Lower lobe of right lung (tissue), 2 donors: ENCODE data around the gene SPAM1. TPM values are rescaled to one million over a fixed set of nuclear protein-coding genes. Genes with fewer than 3 reads are reported as not detected.

ENCODE experiments used
- ATAC-seq, 2 donors: fragments of 200-7000 bp; cut with Tn5 transposase; one replicate each; pipeline ENCODE4 v1.9.1; 2020 to 2022; ENCODE audit warnings: mild to moderate bottlenecking in 2 of 2, moderate library complexity in 2 of 2
- DNase-seq: peaks from one replicate; pipeline ENCODE4 v3.0.0-alpha.2; 2020
- H3K27ac ChIP-seq: fragments of 200-600 bp; one replicate; pipeline ENCODE4 v1.8.0; 2022
- H3K27me3 ChIP-seq: fragments of 200-600 bp; one replicate; pipeline ENCODE4 v1.8.0; 2022; ENCODE audit warnings: low read depth
- H3K36me3 ChIP-seq: fragments of 200-600 bp; one replicate; pipeline ENCODE4 v1.8.0; 2022; ENCODE audit warnings: mild to moderate bottlenecking
- H3K4me1 ChIP-seq: fragments of 200-600 bp; one replicate; pipeline ENCODE4 v1.8.0; 2022
- H3K4me3 ChIP-seq: fragments of 200-600 bp; one replicate; pipeline ENCODE4 v1.8.0; 2022; ENCODE audit warnings: mild to moderate bottlenecking
- H3K9me3 ChIP-seq: fragments of 200-600 bp; one replicate; pipeline ENCODE4 v1.8.0; 2022
- CTCF ChIP-seq: fragments of 200-600 bp; IDR thresholded peaks from one replicate; pipeline ENCODE4 v1.8.0; 2022; ENCODE audit warnings: antibody characterized with exemption, mild to moderate bottlenecking
- intact Hi-C: fragments of 100-400 bp; cut with DNase I; formaldehyde crosslinking; loops from one replicate; pipeline ENCODE4 v1.11.0; 2022
- total RNA-seq: library from RNA; stranded (reverse); fragmentation: NEBNext Ultra II Directional; extraction: Animal tissue kit (Norgen Biotek cat#: 25700); gene quantifications from one replicate; pipeline ENCODE4 v1.2.1, GENCODE V29; 2021
- donor health status: DM: no; HTN: yes; CAD: no; lungs with severe emphysema.

The SPAM1 gene
- total RNA-seq, 1 donor from 2014 or later = not detected

GRCh38 chr7:123918309-123918708 lies 6.7 kb upstream of the SPAM1 start:
- ATAC-seq (no peak), DNase-seq (no peak)
- H3K27ac ChIP-seq = no peak overlapping the region
- no peak overlapping the region for H3K4me3 ChIP-seq
- no peaks in the 10 kb centered on the region for H3K9me3 ChIP-seq
- no peaks in the 10 kb centered on the region for H3K36me3 ChIP-seq
- no peaks in the 10 kb centered on the region for H3K27me3 ChIP-seq
- H3K4me1 ChIP-seq = no peaks in the 10 kb centered on the region
- TF ChIP-seq CTCF = no peak
- intact Hi-C loops = no loop called here

- no peaks in the 10 kb centered on the region for H3K9me3 ChIP-seq
- no peaks in the 10 kb centered on the region for H3K36me3 ChIP-seq
- no peak for TF ChIP-seq CTCF
- no peak for ATAC-seq
- no peak overlapping the region for H3K27ac ChIP-seq
- intact Hi-C loops = no loop called here
- DNase-seq = no peak
- no peaks in the 10 kb centered on the region for H3K27me3 ChIP-seq
- no peak overlapping the region for H3K4me3 ChIP-seq
- H3K4me1 ChIP-seq = no peaks in the 10 kb centered on the region
Observed at GRCh38 chr7:123923599-123923998, 1.4 kb upstream of the SPAM1 start.

- no peak overlapping the region for H3K4me3 ChIP-seq
- intact Hi-C loops = no loop called here
- no peaks in the 10 kb centered on the region for H3K9me3 ChIP-seq
- ATAC-seq (no peak), DNase-seq (no peak)
- no peak for TF ChIP-seq CTCF
- H3K36me3 ChIP-seq = no peaks in the 10 kb centered on the region
- no peaks in the 10 kb centered on the region for H3K4me1 ChIP-seq
- no peak overlapping the region for H3K27ac ChIP-seq
- no peaks in the 10 kb centered on the region for H3K27me3 ChIP-seq
Observed at GRCh38 chr7:123929107-123929506, 4.1 kb downstream of the SPAM1 start.

GRCh38 chr7:123929655-123930054 lies 4.6 kb downstream of the SPAM1 start:
- Histone ChIP-seq H3K9me3 (no peaks in the 10 kb centered on the region), H3K27me3 (no peaks in the 10 kb centered on the region), H3K4me1 (no peaks in the 10 kb centered on the region), H3K4me3 (no peak overlapping the region), H3K27ac (no peak overlapping the region), H3K36me3 (no peaks in the 10 kb centered on the region)
- ATAC-seq (no peak), DNase-seq (no peak)
- intact Hi-C loops = no loop called here
- TF ChIP-seq CTCF = no peak

- Histone ChIP-seq H3K4me1 (no peaks in the 10 kb centered on the region), H3K9me3 (peaks cover 4% of the 10 kb centered on the region), H3K4me3 (no peak overlapping the region), H3K27ac (no peak overlapping the region), H3K27me3 (no peaks in the 10 kb centered on the region), H3K36me3 (no peaks in the 10 kb centered on the region)
- ATAC-seq = no peak
- no peak for TF ChIP-seq CTCF
- DNase-seq = no peak
- intact Hi-C loops = no loop called here
Observed at GRCh38 chr7:123935436-123936381, 10.7 kb downstream of the SPAM1 start.
